Stimulated activated CD4-positive, alpha-beta T cell treated with anti-CD3 and anti-CD28 coated beads, Interleukin-4, amount 100 ng/mL, for 24 hours (primary cell): ENCODE results near the gene PHOX2B.

Experiments
- DNase-seq: peaks from one replicate; pipeline ENCODE4 v3.0.0-alpha.2; 2020

Gene PHOX2B

GRCh38 chr4:41709844-41710481, 38.6 kb downstream of the PHOX2B start:
- DNase-seq = no peak

DNA sequence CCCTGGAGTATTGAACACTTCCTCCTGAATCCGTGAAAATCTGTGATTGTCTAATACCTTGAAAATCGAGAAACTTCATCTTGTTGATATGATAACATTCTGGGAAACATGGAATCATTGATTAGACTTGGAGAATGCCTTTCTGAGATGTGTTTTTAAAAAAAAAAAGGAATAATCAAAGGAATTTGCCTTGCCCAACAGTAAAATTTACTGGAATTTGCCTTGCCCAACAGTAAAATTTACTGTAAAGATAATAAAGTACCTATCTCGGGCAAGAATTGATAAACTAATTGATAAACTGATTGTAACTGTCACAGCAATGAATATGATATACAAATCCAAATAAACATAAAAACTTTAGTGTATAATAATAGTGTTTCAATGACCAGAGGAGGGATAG, 44.7 kb downstream of the PHOX2B start:
- no peak for DNase-seq

GRCh38 chr4:41702770-41703169, 45.8 kb downstream of the PHOX2B start:
- no peak for DNase-seq

GRCh38 chr4:41701983-41702382, 46.5 kb downstream of the PHOX2B start:
- no peak for DNase-seq

- no peak for DNase-seq
Observed at GRCh38 chr4:41696763-41697162, 51.8 kb downstream of the PHOX2B start.

DNA sequence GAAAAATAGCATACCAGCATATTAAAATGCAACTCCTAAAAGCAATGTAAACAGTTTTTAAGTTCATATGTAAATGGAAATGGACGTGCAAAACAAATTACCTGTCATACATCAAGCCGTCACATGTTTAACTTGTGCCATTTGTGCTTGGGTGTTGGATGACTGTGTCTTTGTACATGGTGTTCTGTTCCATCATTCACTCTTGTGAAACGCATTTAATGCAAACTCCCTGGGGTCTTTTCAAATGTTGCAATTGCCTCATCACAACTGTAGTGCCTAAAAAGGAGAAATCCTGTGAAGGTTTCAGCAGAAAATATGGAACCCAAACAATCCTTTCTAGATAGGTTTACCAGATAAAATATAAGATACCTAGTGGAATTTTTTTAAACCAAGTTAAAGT, 52.4 kb downstream of the PHOX2B start:
- DNase-seq = no peak
